H1 (cell line): ENCODE data around the gene LCN10. TPM values are rescaled to one million over a fixed set of nuclear protein-coding genes. Genes with fewer than 3 reads are reported as not detected.

Source experiments
- CTCF ChIA-PET: fragments of 300-600 bp; sonication (Branson Sonifier 250); formaldehyde crosslinking; loops from one replicate; lab custom pipeline; 2021; ENCODE audit not compliant: partially characterized antibody; lab: Charles Lee
- POLR2A ChIA-PET: fragments of 300-600 bp; sonication (Branson Sonifier 250); formaldehyde crosslinking; loops from one replicate; lab custom pipeline; 2021; ENCODE audit warnings: inconsistent platforms; ENCODE audit not compliant: partially characterized antibody; lab: Charles Lee
- DNase-seq, 2 experiments: peaks; one replicate each; pipeline versions ENCODE4 v3.0.0 to v3.0.0-alpha.2; 2010 to 2022; ENCODE audit warnings: low spot score in 2 of 2, low read depth in 1 of 2, mixed read lengths in 1 of 2
- FAIRE-seq: peaks from 2 replicates; lab custom pipeline; 2011; peaks lifted over from hg19 to GRCh38; lab: Jason Lieb, UNC
- H2AFZ ChIP-seq: 2 replicates; pipeline ENCODE4 v1.8.1; 2012; ENCODE audit warnings: low read length, inconsistent platforms
- H2AK5ac ChIP-seq: 2 replicates; pipeline ENCODE4 v1.6.1; 2013; ENCODE audit warnings: low read depth, low read length
- H2BK120ac ChIP-seq: replicated peaks from 2 replicates; pipeline ENCODE3; 2013; ENCODE audit warnings: low read depth, low read length, inconsistent platforms
- H2BK12ac ChIP-seq: 2 replicates; pipeline ENCODE4 v1.6.1; 2013; ENCODE audit warnings: low read depth, low read length
- H2BK15ac ChIP-seq: 2 replicates; pipeline ENCODE4 v1.6.1; 2013; ENCODE audit warnings: low read length
- H2BK20ac ChIP-seq: 2 replicates; pipeline ENCODE4 v1.6.1; 2013; ENCODE audit warnings: low read length
- H2BK5ac ChIP-seq: 2 replicates; pipeline ENCODE4 v1.6.1; 2013; ENCODE audit warnings: low read depth, low read length
- H3K14ac ChIP-seq: 2 replicates; pipeline ENCODE4 v1.6.1; 2013; ENCODE audit warnings: inconsistent platforms; ENCODE audit not compliant: insufficient read length
- H3K18ac ChIP-seq: 2 replicates; pipeline ENCODE4 v1.6.1; 2013; ENCODE audit warnings: low read length; ENCODE audit errors: extremely low read depth
- H3K23ac ChIP-seq: 2 replicates; pipeline ENCODE4 v1.6.1; 2013; ENCODE audit warnings: inconsistent platforms; ENCODE audit not compliant: insufficient read length
- H3K23me2 ChIP-seq: 2 replicates; pipeline ENCODE4 v1.6.1; 2013; ENCODE audit warnings: low read depth, low read length
- H3K27ac ChIP-seq: 2 replicates; pipeline ENCODE4 v1.6.1; 2011; ENCODE audit warnings: low read depth, low read length, inconsistent platforms
- H3K27me3 ChIP-seq, 4 experiments: replicated peaks in 1 of 4; 1 replicate in 1 of 4; 2 replicates in 3 of 4; pipeline versions ENCODE4 v1.6.1 to v1.8.1; 2011 to 2013; ENCODE audit warnings: low read length in 3 of 4, mild to moderate bottlenecking in 3 of 4, inconsistent platforms in 2 of 4, mixed read lengths in 2 of 4, moderate library complexity in 1 of 4; ENCODE audit not compliant: control insufficient read depth in 3 of 4, insufficient read depth in 3 of 4; ENCODE audit errors: extremely low read depth in 1 of 4
- H3K36me3 ChIP-seq, 4 experiments: 2 replicates each; pipeline versions ENCODE4 v1.6.1 to v1.8.1; 2011 to 2013; ENCODE audit warnings: mild to moderate bottlenecking in 4 of 4, low read length in 3 of 4, moderate library complexity in 2 of 4, control low read depth in 1 of 4, inconsistent platforms in 1 of 4; ENCODE audit not compliant: insufficient read depth in 4 of 4, control insufficient read depth in 2 of 4
- H3K4ac ChIP-seq: replicated peaks from 2 replicates; pipeline ENCODE3; 2013; ENCODE audit warnings: low read length, low read depth, mixed read lengths, inconsistent platforms; ENCODE audit not compliant: insufficient read length
- H3K4me1 ChIP-seq, 4 experiments: replicated peaks in 1 of 4; 1 replicate in 1 of 4; 2 replicates in 3 of 4; pipeline versions ENCODE4 v1.6.1 to v1.8.1; 2011 to 2013; ENCODE audit warnings: low read length in 3 of 4, inconsistent platforms in 2 of 4, mixed read lengths in 1 of 4; ENCODE audit not compliant: insufficient read depth in 4 of 4, control insufficient read depth in 3 of 4
- H3K4me2 ChIP-seq, 2 experiments: 2 replicates each; pipeline versions ENCODE4 v1.6.1 to v1.8.1; 2011 to 2013; ENCODE audit warnings: low read depth in 2 of 2, low read length in 2 of 2, control low read depth in 1 of 2, inconsistent platforms in 1 of 2, mild to moderate bottlenecking in 1 of 2; ENCODE audit not compliant: insufficient read depth in 1 of 2
- H3K4me3 ChIP-seq, 4 experiments: fragments of 200-600, 300-600 bp in 1 of 4; sonication (generic), shearing (Covaris generic), sonication (Bioruptor Twin) in 1 of 4; 2 replicates each; pipeline versions ENCODE4 v1.5.1 to v1.8.1; 2011 to 2016; ENCODE audit warnings: low read length in 4 of 4, low read depth in 3 of 4, control low read depth in 2 of 4, inconsistent platforms in 2 of 4, mild to moderate bottlenecking in 2 of 4, mixed read lengths in 1 of 4, moderate library complexity in 1 of 4; ENCODE audit not compliant: insufficient read depth in 2 of 4; ENCODE audit errors: extremely low read depth in 1 of 4
- H3K56ac ChIP-seq: replicated peaks from 2 replicates; pipeline ENCODE3; 2013; ENCODE audit warnings: low read depth, mild to moderate bottlenecking, mixed read lengths, low read length, inconsistent platforms; ENCODE audit not compliant: insufficient read length
- H3K79me1 ChIP-seq: 2 replicates; pipeline ENCODE4 v1.6.1; 2013; ENCODE audit warnings: low read depth, low read length, control low read depth
- H3K79me2 ChIP-seq, 2 experiments: 2 replicates each; pipeline versions ENCODE4 v1.6.1 to v1.8.1; 2012 to 2013; ENCODE audit warnings: low read length in 2 of 2, mild to moderate bottlenecking in 2 of 2, inconsistent platforms in 1 of 2; ENCODE audit not compliant: insufficient read depth in 2 of 2, control insufficient read depth in 1 of 2
- H3K9ac ChIP-seq, 4 experiments: replicated peaks in 1 of 4; 1 replicate in 1 of 4; 2 replicates in 3 of 4; pipeline versions ENCODE4 v1.6.1 to v1.8.1; 2011 to 2013; ENCODE audit warnings: low read depth in 3 of 4, low read length in 3 of 4, control low read depth in 2 of 4, mild to moderate bottlenecking in 2 of 4, moderate library complexity in 2 of 4, inconsistent platforms in 1 of 4; ENCODE audit errors: extremely low read depth in 1 of 4
- H3K9me3 ChIP-seq, 2 experiments: 2 replicates each; pipeline versions ENCODE4 v1.6.1 to v1.8.1; 2012 to 2013; ENCODE audit warnings: mild to moderate bottlenecking in 2 of 2, moderate library complexity in 2 of 2, control low read depth in 1 of 2, inconsistent platforms in 1 of 2, low read depth in 1 of 2, low read length in 1 of 2, mixed read lengths in 1 of 2; ENCODE audit not compliant: insufficient read depth in 2 of 2
- H4K20me1 ChIP-seq, 2 experiments: replicated peaks in 1 of 2; 2 replicates each; pipeline versions ENCODE3 to v1.8.1; 2011 to 2013; ENCODE audit warnings: inconsistent platforms in 2 of 2, low read length in 2 of 2, mild to moderate bottlenecking in 1 of 2; ENCODE audit not compliant: insufficient read depth in 2 of 2, control insufficient read depth in 1 of 2
- H4K5ac ChIP-seq: 2 replicates; pipeline ENCODE4 v1.6.1; 2013; ENCODE audit warnings: low read length, low read depth, mixed read lengths, inconsistent platforms; ENCODE audit not compliant: insufficient read length
- H4K8ac ChIP-seq: 2 replicates; pipeline ENCODE4 v1.8.0; 2013; ENCODE audit warnings: mild to moderate bottlenecking, moderate library complexity, low read length, inconsistent platforms; ENCODE audit not compliant: insufficient read depth; ENCODE audit errors: extremely low read depth
- H4K91ac ChIP-seq: replicated peaks from 2 replicates; pipeline ENCODE3; 2013; ENCODE audit warnings: low read length, mixed read lengths, inconsistent platforms; ENCODE audit not compliant: insufficient read length
- ATF2 ChIP-seq: IDR thresholded peaks from 2 replicates; pipeline ENCODE4 v1.6.1; 2012; ENCODE audit warnings: low read length, inconsistent platforms
- CTCF ChIP-seq, 3 experiments: IDR thresholded peaks; 1 replicate in 2 of 3; 2 replicates in 1 of 3; pipeline versions ENCODE4 v1.5.1 to v1.6.1; 2011; ENCODE audit warnings: low read length in 3 of 3, mild to moderate bottlenecking in 3 of 3, inconsistent platforms in 2 of 3, low read depth in 1 of 3, moderate library complexity in 1 of 3; ENCODE audit not compliant: insufficient read depth in 1 of 3; ENCODE audit errors: control extremely low read depth in 1 of 3
- E2F6 ChIP-seq: IDR thresholded peaks from 2 replicates; pipeline ENCODE4 v1.6.1; 2012; ENCODE audit warnings: inconsistent platforms
- GABPA ChIP-seq: IDR thresholded peaks from 2 replicates; pipeline ENCODE4 v1.6.1; 2011; ENCODE audit warnings: mild to moderate bottlenecking, low read length, moderate library complexity, borderline replicate concordance; ENCODE audit not compliant: insufficient read depth
- HDAC2 ChIP-seq, 2 experiments: fragments of 300-600 bp in 1 of 2; sonication (generic) in 1 of 2; IDR thresholded peaks; 2 replicates each; pipeline ENCODE4 v1.6.1; 2011 to 2012; ENCODE audit warnings: low read depth in 2 of 2, low read length in 2 of 2, mild to moderate bottlenecking in 2 of 2, moderate library complexity in 2 of 2, borderline replicate concordance in 1 of 2, inconsistent platforms in 1 of 2
- HDAC6 ChIP-seq: IDR thresholded peaks from one replicate; pipeline ENCODE4 v1.7.1; 2012; ENCODE audit warnings: low read depth, mild to moderate bottlenecking, inconsistent platforms, low read length, moderate library complexity
- MAFK ChIP-seq: IDR thresholded peaks from 2 replicates; pipeline ENCODE4 v1.6.1; 2012; ENCODE audit warnings: low read depth, mild to moderate bottlenecking, improper control_type of control experiment, low read length
- WGBS, 2 experiments: shearing (Covaris generic) in 1 of 2; methylation state at CpG; one replicate each; pipeline versions ENCODE4 v1.1.6 to v1.1.7; 2013 to 2015; ENCODE audit warnings: low lambda C conversion rate in 2 of 2, mixed read lengths in 2 of 2, inconsistent platforms in 1 of 2, low coverage in 1 of 2, missing lambda C conversion rate in 1 of 2; ENCODE audit not compliant: insufficient replicate concordance in 2 of 2, insufficient coverage in 1 of 2, insufficient read length in 1 of 2; ENCODE audit errors: extremely low coverage in 1 of 2, missing lambda C conversion rate in 1 of 2; 5-methylcytosine and 5-hydroxymethylcytosine counted together
- polyA plus RNA-seq, 7 experiments: library from polyadenylated mRNA; depleted of rRNA in 3 of 7; stranded (reverse) in 5 of 7; unstranded in 2 of 7; fragments of >200 nt in 5 of 7; fragments of 200-250 nt in 2 of 7; gene quantifications; 1 replicate in 5 of 7; 2 replicates in 1 of 7; 4 replicates in 1 of 7; pipeline versions ENCODE4 v1.2.1 to v1.2.3, GENCODE V29; 2011 to 2013; ENCODE audit warnings: missing spikeins in 2 of 7, mixed read lengths in 2 of 7
- total RNA-seq: library from RNA; stranded (reverse); fragmentation: NEBNext Ultra II Directional; extraction: Animal tissue kit (Norgen Biotek cat#: 25700); gene quantifications from 2 replicates; pipeline ENCODE4 v1.2.1, GENCODE V29; 2021

Gene LCN10
- total and polyA plus RNA-seq, 2 of the 8 experiments (the other 6 are each of a cell fraction or from before 2014, with no cell fraction given): 2.6 to 2.8 TPM

GRCh38 chr9:136738960-136739359 lies 3.8 kb downstream of the LCN10 start:
- no peak overlapping the region for H3K27ac ChIP-seq
- H2AFZ ChIP-seq: no peak overlapping the region
- H3K27me3 ChIP-seq: peaks cover 0 to 4% (median 0%) of the 10 kb centered on the region in 4 experiments; a peak in 3 of 7 replicates
- H4K5ac ChIP-seq: no peak overlapping the region
- no peak overlapping the region for H3K4ac ChIP-seq
- peaks cover 0 to 20% (median 8%) of the 10 kb centered on the region in 4 experiments; a peak in 6 of 7 replicates for H3K4me1 ChIP-seq
- POLR2A ChIA-PET: interaction anchor here (1.3 kb wide), 1 partner anchor 15 kb away, joined by 3 read pairs; no protein-coding TSS in a partner anchor
- peak overlapping the region; percentile 57; the same call in 1 of the 2 replicates for H4K8ac ChIP-seq
- no peaks in the 10 kb centered on the region; the same call in 1 of the 2 replicates for H3K23me2 ChIP-seq
- H4K91ac ChIP-seq: no peak overlapping the region
- no peak overlapping the region for H3K18ac ChIP-seq
- no peak overlapping the region for H3K9ac ChIP-seq
- no peak for FAIRE-seq
- CTCF ChIA-PET: interaction anchor here (1.4 to 1.6 kb wide), 3 partner anchors 10 to 19 kb away, joined by 4 to 7 read pairs (median 6); partner anchors contain the start of gene LCN6
- DNase-seq: no peak
- H3K79me1 ChIP-seq: no peaks in the 10 kb centered on the region
- H2AK5ac ChIP-seq: no peak overlapping the region
- no peaks in the 10 kb centered on the region for H4K20me1 ChIP-seq
- H3K4me2 ChIP-seq: no peak overlapping the region
- no peak overlapping the region for H3K23ac ChIP-seq
- H3K79me2 ChIP-seq: no peaks in the 10 kb centered on the region
- 93% methylated on average over 20 of the region's 20 CpGs; no CpG with 5 or more reads in 1 of the 2 experiments for WGBS, 2 experiments
- 0 out of 2 replicates have a peak overlapping the region, but pooled peaks have one; percentile 14 for H2BK12ac ChIP-seq
- no peaks in the 10 kb centered on the region; a peak in 1 of 4 replicates for H3K9me3 ChIP-seq
- H2BK15ac ChIP-seq: no peak overlapping the region
- no peak overlapping the region for H3K56ac ChIP-seq
- no peak overlapping the region for H3K4me3 ChIP-seq
- H2BK20ac ChIP-seq: no peak overlapping the region
- no peak overlapping the region for H2BK120ac ChIP-seq
- no peak overlapping the region for H2BK5ac ChIP-seq
- H3K36me3 ChIP-seq: no peaks in the 10 kb centered on the region
- H3K14ac ChIP-seq: no peak overlapping the region
- no peak for TF ChIP-seq GABPA
- TF ChIP-seq E2F6: no peak
- TF ChIP-seq HDAC6: no peak
- TF ChIP-seq CTCF (IDR thresholded peaks at IDR 0.05; ENCODE audit: control extremely low read depth in 1 of 3, insufficient read depth in 1 of 3, low read depth in 1 of 3, low read length in 3 of 3): no peak
- TF ChIP-seq HDAC2 (IDR thresholded peaks at IDR 0.05; ENCODE audit: borderline replicate concordance in 1 of 2, low read depth in 2 of 2, low read length in 2 of 2): no peak
- no peak for TF ChIP-seq ATF2
- TF ChIP-seq MAFK: no peak
